ES-I3 (cell line): ENCODE data around the gene MXI1.

Experiments
- H3K36me3 ChIP-seq: 2 replicates; pipeline ENCODE4 v1.6.1; 2013; ENCODE audit warnings: mild to moderate bottlenecking, low read length, control low read depth, moderate library complexity; ENCODE audit not compliant: insufficient read depth
- H3K4me1 ChIP-seq: 2 replicates; pipeline ENCODE4 v1.6.1; 2013; ENCODE audit warnings: mild to moderate bottlenecking, control low read depth, low read length; ENCODE audit not compliant: insufficient read depth
- H3K9ac ChIP-seq: 2 replicates; pipeline ENCODE4 v1.6.1; 2013; ENCODE audit warnings: low read depth, mild to moderate bottlenecking, low read length, moderate library complexity
- H3K9me3 ChIP-seq: 2 replicates; pipeline ENCODE4 v1.6.1; 2013; ENCODE audit warnings: mild to moderate bottlenecking, low read length, moderate library complexity; ENCODE audit not compliant: control insufficient read depth, insufficient read depth

Gene MXI1

GRCh38 chr10:110203500-110204455 is 3.6 kb upstream of the MXI1 start:
- Histone ChIP-seq H3K9ac (no peak overlapping the region), H3K36me3 (no peaks in the 10 kb centered on the region), H3K9me3 (no peaks in the 10 kb centered on the region), H3K4me1 (peaks cover 8% of the 10 kb centered on the region; the same call in 1 of the 2 replicates)

- no peak overlapping the region for H3K9ac ChIP-seq
- H3K9me3 ChIP-seq = no peaks in the 10 kb centered on the region
- H3K4me1 ChIP-seq = peaks cover 8% of the 10 kb centered on the region; the same call in 1 of the 2 replicates
- H3K36me3 ChIP-seq = no peaks in the 10 kb centered on the region
Observed at GRCh38 chr10:110205051-110205675, 2.2 kb upstream of the MXI1 start.

GRCh38 chr10:110207805-110208613 is 604 bp downstream of the MXI1 start:
- no peaks in the 10 kb centered on the region for H3K9me3 ChIP-seq
- no peaks in the 10 kb centered on the region for H3K36me3 ChIP-seq
- H3K4me1 ChIP-seq = peaks cover 19% of the 10 kb centered on the region
- H3K9ac ChIP-seq = peak overlapping the region; percentile 73

GRCh38 chr10:110208614-110209453 is 1.4 kb downstream of the MXI1 start:
- Histone ChIP-seq H3K9ac (peak overlapping the region; percentile 73), H3K9me3 (no peaks in the 10 kb centered on the region), H3K36me3 (no peaks in the 10 kb centered on the region), H3K4me1 (peaks cover 19% of the 10 kb centered on the region)

- Histone ChIP-seq H3K9me3 (no peaks in the 10 kb centered on the region), H3K36me3 (no peaks in the 10 kb centered on the region), H3K4me1 (peaks cover 19% of the 10 kb centered on the region), H3K9ac (peak overlapping the region; percentile 55; the same call in 1 of the 2 replicates)
Observed at GRCh38 chr10:110209454-110209925, 2.1 kb downstream of the MXI1 start.

GRCh38 chr10:110209926-110210673 is 2.7 kb downstream of the MXI1 start:
- H3K36me3 ChIP-seq = no peaks in the 10 kb centered on the region
- no peaks in the 10 kb centered on the region for H3K9me3 ChIP-seq
- peaks cover 19% of the 10 kb centered on the region for H3K4me1 ChIP-seq
- peak overlapping the region; percentile 90 for H3K9ac ChIP-seq

- H3K4me1 ChIP-seq = peaks cover 15% of the 10 kb centered on the region
- peak overlapping the region; percentile 90 for H3K9ac ChIP-seq
- no peaks in the 10 kb centered on the region for H3K36me3 ChIP-seq
- H3K9me3 ChIP-seq = no peaks in the 10 kb centered on the region
Observed at GRCh38 chr10:110210674-110211464, 3.5 kb downstream of the MXI1 start.

GRCh38 chr10:110211465-110211843 is 4.0 kb downstream of the MXI1 start:
- H3K9ac ChIP-seq = peak overlapping the region; percentile 90
- H3K9me3 ChIP-seq = no peaks in the 10 kb centered on the region
- H3K36me3 ChIP-seq = no peaks in the 10 kb centered on the region
- H3K4me1 ChIP-seq = peaks cover 15% of the 10 kb centered on the region

- no peak overlapping the region for H3K9ac ChIP-seq
- no peaks in the 10 kb centered on the region for H3K9me3 ChIP-seq
- H3K36me3 ChIP-seq = no peaks in the 10 kb centered on the region
- H3K4me1 ChIP-seq = peaks cover 15% of the 10 kb centered on the region
Observed at GRCh38 chr10:110212119-110213006, 5.0 kb downstream of the MXI1 start.

- Histone ChIP-seq H3K4me1 (peaks cover 15% of the 10 kb centered on the region), H3K9ac (no peak overlapping the region), H3K9me3 (no peaks in the 10 kb centered on the region), H3K36me3 (no peaks in the 10 kb centered on the region)
Observed at GRCh38 chr10:110214371-110214826, 7.0 kb downstream of the MXI1 start.

GRCh38 chr10:110215286-110216170 is 8.1 kb downstream of the MXI1 start:
- Histone ChIP-seq H3K9ac (no peak overlapping the region), H3K4me1 (peaks cover 15% of the 10 kb centered on the region), H3K9me3 (no peaks in the 10 kb centered on the region), H3K36me3 (no peaks in the 10 kb centered on the region)
